CD14-positive monocyte (primary cell): ENCODE results near the gene CHAMP1. TPM values are rescaled to one million over a fixed set of nuclear protein-coding genes. Genes with fewer than 3 reads are reported as not detected.

Experiments used
- DNase-seq, 3 donors: peaks; one replicate each; pipeline ENCODE4 v3.0.0-alpha.2; 2011 to 2022
- H2AFZ ChIP-seq: 2 replicates; pipeline ENCODE4 v1.6.0; 2012; ENCODE audit warnings: mild to moderate bottlenecking, low read depth, low read length, inconsistent platforms; ENCODE audit not compliant: insufficient read depth, poor library complexity, severe bottlenecking
- H3K27ac ChIP-seq, 2 donors: 1 replicate in 1 of 2; 2 replicates in 1 of 2; pipeline ENCODE4 v1.5.1; 2012 to 2013; ENCODE audit warnings: low read length in 2 of 2, control low read depth in 1 of 2, inconsistent platforms in 1 of 2, low read depth in 1 of 2, mild to moderate bottlenecking in 1 of 2
- H3K27me3 ChIP-seq, 2 donors: one replicate each; pipeline versions ENCODE4 v1.6.0 to v1.6.1; 2011 to 2013; ENCODE audit warnings: low read length in 2 of 2; ENCODE audit not compliant: control insufficient read depth in 2 of 2, insufficient read depth in 2 of 2
- H3K36me3 ChIP-seq, 2 donors: replicated peaks in 1 of 2; 1 replicate in 1 of 2; 2 replicates in 1 of 2; pipeline versions ENCODE4 v1.5.1 to v1.6.1; 2012 to 2013; ENCODE audit warnings: low read length in 2 of 2, control low read depth in 1 of 2, inconsistent platforms in 1 of 2, mild to moderate bottlenecking in 1 of 2; ENCODE audit not compliant: insufficient read depth in 2 of 2, control insufficient read depth in 1 of 2
- H3K4me1 ChIP-seq, 2 donors: 1 replicate in 1 of 2; 2 replicates in 1 of 2; pipeline versions ENCODE4 v1.5.1 to v1.6.1; 2012 to 2013; ENCODE audit warnings: low read length in 2 of 2, control low read depth in 1 of 2, inconsistent platforms in 1 of 2, mild to moderate bottlenecking in 1 of 2, moderate library complexity in 1 of 2; ENCODE audit not compliant: insufficient read depth in 2 of 2, control insufficient read depth in 1 of 2
- H3K4me2 ChIP-seq: replicated peaks from 2 replicates; pipeline ENCODE3; 2012; ENCODE audit warnings: low read length, moderate library complexity, mild to moderate bottlenecking; ENCODE audit not compliant: poor library complexity, severe bottlenecking; ENCODE audit errors: extremely low read depth
- H3K4me3 ChIP-seq, 3 experiments: fragments of 200-600 bp in 1 of 3; sonication (generic) in 1 of 3; replicated peaks in 1 of 3; 1 replicate in 2 of 3; 2 replicates in 1 of 3; pipeline ENCODE4 v1.5.1; 2011 to 2013; ENCODE audit warnings: low read length in 3 of 3, mild to moderate bottlenecking in 3 of 3, control low read depth in 2 of 3, low read depth in 2 of 3, inconsistent platforms in 1 of 3, moderate library complexity in 1 of 3
- H3K79me2 ChIP-seq: 2 replicates; pipeline ENCODE4 v1.6.0; 2012; ENCODE audit warnings: mild to moderate bottlenecking, control low read depth, inconsistent platforms, low read length, moderate library complexity; ENCODE audit not compliant: insufficient read depth
- H3K9ac ChIP-seq: 2 replicates; pipeline ENCODE4 v1.6.0; 2017; ENCODE audit warnings: low read length, mild to moderate bottlenecking; ENCODE audit not compliant: insufficient read depth, poor library complexity, severe bottlenecking
- H3K9me3 ChIP-seq, 2 donors: replicated peaks in 1 of 2; 1 replicate in 1 of 2; 2 replicates in 1 of 2; pipeline versions ENCODE4 v1.5.1 to v1.6.1; 2012 to 2013; ENCODE audit warnings: low read length in 2 of 2, control low read depth in 1 of 2; ENCODE audit not compliant: control insufficient read depth in 1 of 2, insufficient read depth in 1 of 2
- H4K20me1 ChIP-seq: 2 replicates; pipeline ENCODE4 v1.6.0; 2012; ENCODE audit warnings: mild to moderate bottlenecking, low read length, control low read depth, moderate library complexity; ENCODE audit not compliant: insufficient read depth
- H3K27ac Mint-ChIP-seq, 7 donors: one replicate each; pipeline ENCODE4 v1.8.0; 2020; ENCODE audit warnings: mild to moderate bottlenecking in 7 of 7, mixed read lengths in 7 of 7, moderate library complexity in 6 of 7, inconsistent platforms in 2 of 7
- H3K27me3 Mint-ChIP-seq, 3 donors: one replicate each; pipeline ENCODE4 v1.8.0; 2021 to 2022; ENCODE audit warnings: low read depth in 3 of 3, mild to moderate bottlenecking in 3 of 3, mixed read lengths in 3 of 3, moderate library complexity in 3 of 3, inconsistent platforms in 1 of 3
- H3K36me3 Mint-ChIP-seq, 2 donors: one replicate each; pipeline ENCODE4 v1.8.0; 2020; ENCODE audit warnings: mixed read lengths in 2 of 2, inconsistent platforms in 1 of 2, mild to moderate bottlenecking in 1 of 2
- H3K4me1 Mint-ChIP-seq: one replicate; pipeline ENCODE4 v1.8.0; 2020; ENCODE audit warnings: mild to moderate bottlenecking, mixed read lengths
- H3K4me3 Mint-ChIP-seq, 2 donors: one replicate each; pipeline ENCODE4 v1.8.0; 2020; ENCODE audit warnings: mild to moderate bottlenecking in 2 of 2, mixed read lengths in 2 of 2, moderate library complexity in 1 of 2
- H3K9me3 Mint-ChIP-seq, 7 donors: one replicate each; pipeline ENCODE4 v1.8.0; 2020 to 2022; ENCODE audit warnings: mixed read lengths in 7 of 7, mild to moderate bottlenecking in 6 of 7, moderate library complexity in 6 of 7, inconsistent platforms in 2 of 7
- CTCF ChIP-seq: fragments of 200-600 bp; IDR thresholded peaks from one replicate; pipeline ENCODE4 v1.8.0; 2022; ENCODE audit warnings: antibody characterized with exemption, mild to moderate bottlenecking
- WGBS: methylation state at CpG from one replicate; pipeline ENCODE4 v1.1.5; 2013; ENCODE audit warnings: missing lambda C conversion rate; ENCODE audit not compliant: insufficient coverage; 5-methylcytosine and 5-hydroxymethylcytosine counted together
- intact Hi-C, 2 donors: fragments of 100-400 bp; cut with micrococcal nuclease; formaldehyde crosslinking; loops; one replicate each; pipeline versions ENCODE4 v1.15.0 to v1.15.1; 2023
- polyA plus RNA-seq, 3 donors: library from polyadenylated mRNA; depleted of rRNA in 1 of 3; unstranded in 2 of 3; stranded (reverse) in 1 of 3; fragments of 300-500 nt in 2 of 3; fragments of >200 nt in 1 of 3; fragmentation: Illumina TruSeq in 2 of 3; gene quantifications; 1 replicate in 2 of 3; 2 replicates in 1 of 3; pipeline ENCODE4 v1.2.3, GENCODE V29; 2012 to 2021

Gene CHAMP1
- polyA plus RNA-seq, 3 donors = 8.9 to 12.9 (median 9.2) TPM

GRCh38 chr13:114311387-114311786 is 2.9 kb upstream of the CHAMP1 start:
- H2AFZ ChIP-seq = no peak overlapping the region
- H3K36me3 Mint-ChIP-seq = peaks cover 8% of the 10 kb centered on the region in 2 donors
- no peak overlapping the region for H3K4me3 ChIP-seq
- peaks cover 4% of the 10 kb centered on the region for H4K20me1 ChIP-seq
- H3K4me1 Mint-ChIP-seq = peaks cover 22% of the 10 kb centered on the region
- no peak overlapping the region for H3K27ac Mint-ChIP-seq
- peaks cover 18 to 27% of the 10 kb centered on the region in 2 donors for H3K4me1 ChIP-seq
- peaks cover 7 to 8% of the 10 kb centered on the region in 2 donors for H3K36me3 ChIP-seq
- no peaks in the 10 kb centered on the region for H3K9me3 ChIP-seq
- H3K27me3 Mint-ChIP-seq = no peaks in the 10 kb centered on the region
- no peak overlapping the region for H3K9ac ChIP-seq
- no peak overlapping the region for H3K4me3 Mint-ChIP-seq
- no peak for DNase-seq
- H3K27ac ChIP-seq = no peak overlapping the region
- TF ChIP-seq CTCF = no peak
- H3K9me3 Mint-ChIP-seq = no peaks in the 10 kb centered on the region
- peaks cover 20% of the 10 kb centered on the region for H3K79me2 ChIP-seq
- no peak overlapping the region for H3K4me2 ChIP-seq
- no peaks in the 10 kb centered on the region for H3K27me3 ChIP-seq
- intact Hi-C loops = no loop called here

GRCh38 chr13:114311908-114312307 is 2.4 kb upstream of the CHAMP1 start:
- intact Hi-C loops = no loop called here
- no peaks in the 10 kb centered on the region for H3K9me3 Mint-ChIP-seq
- Histone ChIP-seq H3K79me2 (peaks cover 25% of the 10 kb centered on the region), H3K9ac (no peak overlapping the region), H3K27me3 (no peaks in the 10 kb centered on the region), H3K4me2 (no peak overlapping the region), H3K36me3 (peaks cover 1 to 3% of the 10 kb centered on the region in 2 donors), H3K4me1 (peaks cover 18 to 29% of the 10 kb centered on the region in 2 donors), H2AFZ (no peak overlapping the region), H3K27ac (no peak overlapping the region), H3K9me3 (no peaks in the 10 kb centered on the region), H4K20me1 (peaks cover 8% of the 10 kb centered on the region), H3K4me3 (no peak overlapping the region)
- H3K27me3 Mint-ChIP-seq = no peaks in the 10 kb centered on the region
- no CpG with 5 or more reads among the region's 2 CpGs for WGBS
- no peak overlapping the region for H3K27ac Mint-ChIP-seq
- H3K36me3 Mint-ChIP-seq = peaks cover 3 to 6% of the 10 kb centered on the region in 2 donors
- no peak for DNase-seq
- H3K4me3 Mint-ChIP-seq = no peak overlapping the region
- no peak for TF ChIP-seq CTCF
- H3K4me1 Mint-ChIP-seq = peaks cover 22% of the 10 kb centered on the region
